Measurements from ENCODE around the gene YAP1. TPM values are rescaled to one million over a fixed set of nuclear protein-coding genes. Genes with fewer than 3 reads are reported as not detected.

YAP1 gene
- total and polyA plus RNA-seq, 3 donors from 2014 or later = 44.2 to 144 (median 110) TPM

DNA sequence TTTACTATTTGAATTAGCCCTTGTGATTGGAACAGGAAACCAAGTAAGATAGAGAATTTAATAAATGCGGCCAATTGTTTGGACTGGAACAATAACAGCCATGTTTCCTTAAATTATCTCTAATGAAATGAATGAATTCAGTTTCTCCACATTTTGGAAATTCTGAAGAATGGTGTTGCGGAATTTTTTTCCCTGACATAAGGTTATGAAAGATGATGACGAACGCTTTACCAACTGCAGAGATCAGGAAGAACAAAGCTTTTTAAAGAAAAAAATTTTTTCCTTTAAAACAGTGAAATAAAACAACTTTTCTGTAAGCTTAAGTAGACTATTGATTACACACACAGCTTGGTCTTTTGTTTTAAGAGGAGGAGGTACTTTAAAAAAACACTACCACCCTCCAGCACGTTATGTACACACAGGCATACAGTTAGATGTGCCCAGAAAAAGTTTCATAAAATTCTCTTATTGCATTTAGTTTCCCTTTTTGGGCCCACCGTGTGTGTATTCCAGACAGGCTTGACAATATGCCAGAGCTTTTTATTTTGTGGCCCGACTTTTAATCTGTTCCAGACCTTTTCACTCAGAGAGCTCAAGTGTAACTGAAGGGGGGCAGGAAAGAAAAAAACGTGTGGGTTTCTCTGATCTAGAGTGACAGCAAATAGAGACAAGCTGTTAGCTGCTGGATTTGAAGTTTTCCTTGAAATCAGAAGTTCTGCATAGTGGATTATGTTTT is 77.3 kb downstream of the YAP1 start:
- no peaks in the 10 kb centered on the region for H3K36me3 ChIP-seq (ENCODE audit: low read depth, missing control alignments)
- DNase-seq = no peak
- H3K4me1 ChIP-seq = no peaks in the 10 kb centered on the region
- peak overlapping the region in 1 of 2 donors; percentile 3 for H3K27ac ChIP-seq
- H3K4me3 ChIP-seq = no peak overlapping the region
- 39 to 48% methylated on average over 8 of the region's 8 CpGs for WGBS, 2 donors
- TF ChIP-seq CTCF (IDR thresholded peaks at IDR 0.05) (no peak), POLR2A (IDR thresholded peaks at IDR 0.05) (no peak)
- H3K27me3 ChIP-seq = no peaks in the 10 kb centered on the region
- H3K9me3 ChIP-seq = no peaks in the 10 kb centered on the region
- intact Hi-C loops (cut with DNase I; ENCODE audit: low total_unique reads) = no loop called here

- no peaks in the 10 kb centered on the region for H3K27me3 ChIP-seq
- TF ChIP-seq POLR2A (IDR thresholded peaks at IDR 0.05) = no peak
- no peak overlapping the region for H3K4me3 ChIP-seq
- no peak overlapping the region for H3K27ac ChIP-seq
- no peaks in the 10 kb centered on the region for H3K9me3 ChIP-seq
- no peaks in the 10 kb centered on the region for H3K36me3 ChIP-seq (ENCODE audit: low read depth, missing control alignments)
- intact Hi-C loops (cut with DNase I; ENCODE audit: low total_unique reads) = no loop called here
- 70 to 76% methylated on average over 5 of the region's 5 CpGs for WGBS, 2 donors
- H3K4me1 ChIP-seq = no peaks in the 10 kb centered on the region
- no peak for DNase-seq
These were observed 78.2 kb downstream of the YAP1 start for GRCh38 chr11:102188488-102188887.

DNA sequence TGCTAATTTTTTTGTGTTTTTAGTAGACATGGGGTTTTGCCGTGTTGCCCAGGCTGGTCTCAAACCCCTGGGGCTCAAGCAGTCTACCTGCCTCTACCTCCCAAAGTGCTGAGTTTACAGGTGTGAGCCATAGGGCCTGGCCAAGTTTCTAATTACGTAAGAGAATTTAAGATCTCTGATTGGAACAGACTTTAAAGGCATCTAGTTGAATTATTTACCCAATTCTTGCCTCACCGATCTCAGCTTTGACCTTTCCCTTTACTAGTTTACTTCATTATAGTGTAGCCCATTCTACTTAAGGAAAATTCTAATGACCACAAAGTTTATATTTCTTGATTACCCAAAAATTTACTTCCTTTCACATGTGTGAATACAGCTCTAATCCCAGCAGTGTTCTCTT is 81.6 kb downstream of the YAP1 start:
- intact Hi-C loops (cut with DNase I; ENCODE audit: low total_unique reads) = no loop called here
- WGBS, 2 donors = 86 to 87% methylated on average over 3 of the region's 3 CpGs
- H3K4me1 ChIP-seq = no peaks in the 10 kb centered on the region

GRCh38 chr11:102192349-102193066 is 82.3 kb downstream of the YAP1 start:
- no peak for DNase-seq
- H3K9me3 ChIP-seq = no peaks in the 10 kb centered on the region
- no peak for TF ChIP-seq CTCF (IDR thresholded peaks at IDR 0.05)
- no peak for TF ChIP-seq POLR2A (IDR thresholded peaks at IDR 0.05)
- H3K4me1 ChIP-seq = no peaks in the 10 kb centered on the region
- H3K27ac ChIP-seq = no peak overlapping the region
- H3K36me3 ChIP-seq (ENCODE audit: low read depth, missing control alignments) = no peaks in the 10 kb centered on the region
- no peaks in the 10 kb centered on the region for H3K27me3 ChIP-seq
- H3K4me3 ChIP-seq = no peak overlapping the region
- intact Hi-C loops (cut with DNase I; ENCODE audit: low total_unique reads) = no loop called here

More for the DNA sequence above, 81.6 kb downstream of the YAP1 start:
- TF ChIP-seq CTCF (IDR thresholded peaks at IDR 0.05) = no peak
- TF ChIP-seq POLR2A (IDR thresholded peaks at IDR 0.05) = no peak
- Histone ChIP-seq H3K27me3 (no peaks in the 10 kb centered on the region), H3K36me3 (ENCODE audit: low read depth, missing control alignments) (no peaks in the 10 kb centered on the region), H3K9me3 (no peaks in the 10 kb centered on the region), H3K4me3 (no peak overlapping the region), H3K27ac (no peak overlapping the region)
- no peak for DNase-seq

DNA sequence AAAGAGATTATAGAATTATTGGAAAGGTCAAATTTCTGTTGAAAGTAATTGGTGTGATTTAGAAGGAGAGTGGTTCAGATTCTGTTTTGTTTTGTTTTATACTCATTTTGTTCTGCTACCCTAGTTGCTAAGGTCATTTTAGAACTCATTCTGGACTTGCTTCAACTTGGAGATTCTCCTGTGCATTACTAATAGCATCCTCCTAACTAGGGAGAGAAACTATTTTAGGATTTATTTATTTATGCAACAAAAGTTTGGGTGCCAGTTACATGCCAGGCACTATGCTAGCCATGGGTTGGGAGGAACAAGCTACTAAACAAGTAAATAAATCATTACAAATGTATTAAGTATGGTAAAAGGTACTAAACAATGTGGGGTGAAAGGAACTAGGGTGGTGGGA is 84.0 kb downstream of the YAP1 start:
- H3K4me1 ChIP-seq = no peaks in the 10 kb centered on the region

More for the DNA sequence above, 84.0 kb downstream of the YAP1 start:
- H3K36me3 ChIP-seq (ENCODE audit: low read depth, missing control alignments) = no peaks in the 10 kb centered on the region
- intact Hi-C loops (cut with DNase I; ENCODE audit: low total_unique reads) = no loop called here
- DNase-seq = no peak
- TF ChIP-seq CTCF (IDR thresholded peaks at IDR 0.05) (no peak), POLR2A (IDR thresholded peaks at IDR 0.05) (no peak)
- H3K9me3 ChIP-seq = no peaks in the 10 kb centered on the region
- no peak overlapping the region for H3K4me3 ChIP-seq
- no peak overlapping the region for H3K27ac ChIP-seq
- H3K27me3 ChIP-seq = no peaks in the 10 kb centered on the region
